Measurements from ENCODE around the gene NTM. TPM values are rescaled to one million over a fixed set of nuclear protein-coding genes. Genes with fewer than 3 reads are reported as not detected.

NTM gene
- total RNA-seq, 1 donor from 2014 or later, result not detected

- H3K27me3 Mint-ChIP-seq, result no peaks in the 10 kb centered on the region
- ChIA-PET CTCF (no interaction called here), POLR2A (no interaction called here)
- no peaks in the 10 kb centered on the region for H3K36me3 Mint-ChIP-seq (ENCODE audit: low read depth)
- DNase-seq, result no peak
- no peak for TF ChIP-seq CTCF (IDR thresholded peaks at IDR 0.05)
- peaks cover 2% of the 10 kb centered on the region for H3K9me3 Mint-ChIP-seq
- no peaks in the 10 kb centered on the region for H3K4me1 Mint-ChIP-seq
- no peak for ATAC-seq (ENCODE audit: low read depth)
- intact Hi-C loops (cut with micrococcal nuclease), result no loop called here
- H3K4me3 Mint-ChIP-seq, result no peak overlapping the region
- no peak overlapping the region for H3K27ac Mint-ChIP-seq
Measured at GRCh38 chr11:131504199-131504949, 134.0 kb downstream of the NTM start.

- peaks cover 2% of the 10 kb centered on the region for H3K9me3 Mint-ChIP-seq
- no peak for TF ChIP-seq CTCF (IDR thresholded peaks at IDR 0.05)
- DNase-seq, result no peak
- ATAC-seq (ENCODE audit: low read depth), result no peak
- POLR2A ChIA-PET, result no interaction called here
- intact Hi-C loops (cut with micrococcal nuclease), result no loop called here
- CTCF ChIA-PET, result no interaction called here
- no peaks in the 10 kb centered on the region for H3K4me1 Mint-ChIP-seq
- H3K4me3 Mint-ChIP-seq, result no peak overlapping the region
- H3K27ac Mint-ChIP-seq, result no peak overlapping the region
- H3K36me3 Mint-ChIP-seq (ENCODE audit: low read depth), result no peaks in the 10 kb centered on the region
- H3K27me3 Mint-ChIP-seq, result no peaks in the 10 kb centered on the region
Measured at GRCh38 chr11:131506348-131506747, 135.9 kb downstream of the NTM start.

- ATAC-seq (ENCODE audit: low read depth) (no peak), DNase-seq (no peak)
- H3K27me3 Mint-ChIP-seq, result no peaks in the 10 kb centered on the region
- H3K27ac Mint-ChIP-seq, result no peak overlapping the region
- no peaks in the 10 kb centered on the region for H3K4me1 Mint-ChIP-seq
- TF ChIP-seq CTCF (IDR thresholded peaks at IDR 0.05), result no peak
- ChIA-PET POLR2A (no interaction called here), CTCF (no interaction called here)
- peaks cover 2% of the 10 kb centered on the region for H3K9me3 Mint-ChIP-seq
- H3K4me3 Mint-ChIP-seq, result no peak overlapping the region
- H3K36me3 Mint-ChIP-seq (ENCODE audit: low read depth), result no peaks in the 10 kb centered on the region
- intact Hi-C loops (cut with micrococcal nuclease), result no loop called here
Measured at GRCh38 chr11:131510662-131511061, 140.2 kb downstream of the NTM start.

- intact Hi-C loops (cut with micrococcal nuclease), result no loop called here
- CTCF ChIA-PET, result no interaction called here
- Mint-ChIP-seq H3K4me3 (no peak overlapping the region), H3K27ac (no peak overlapping the region), H3K4me1 (no peaks in the 10 kb centered on the region), H3K27me3 (no peaks in the 10 kb centered on the region), H3K9me3 (peaks cover 2% of the 10 kb centered on the region), H3K36me3 (ENCODE audit: low read depth) (no peaks in the 10 kb centered on the region)
- DNase-seq (no peak), ATAC-seq (ENCODE audit: low read depth) (no peak)
- TF ChIP-seq CTCF (IDR thresholded peaks at IDR 0.05), result no peak
- POLR2A ChIA-PET, result no interaction called here
Measured at GRCh38 chr11:131511794-131512193, 141.4 kb downstream of the NTM start.

- Mint-ChIP-seq H3K27ac (no peak overlapping the region), H3K27me3 (no peaks in the 10 kb centered on the region), H3K36me3 (ENCODE audit: low read depth) (no peaks in the 10 kb centered on the region), H3K4me1 (no peaks in the 10 kb centered on the region), H3K9me3 (peaks cover 2% of the 10 kb centered on the region), H3K4me3 (no peak overlapping the region)
- CTCF ChIA-PET, result no interaction called here
- intact Hi-C loops (cut with micrococcal nuclease), result no loop called here
- POLR2A ChIA-PET, result no interaction called here
- ATAC-seq (ENCODE audit: low read depth), result no peak
- DNase-seq, result no peak
- TF ChIP-seq CTCF (IDR thresholded peaks at IDR 0.05), result no peak
Measured at GRCh38 chr11:131512228-131512627, 141.8 kb downstream of the NTM start.
